Panc1 (cell line): ENCODE measurements around the gene B4GALNT1. TPM values are rescaled to one million over a fixed set of nuclear protein-coding genes. Genes with fewer than 3 reads are reported as not detected.

Experiments used
- ATAC-seq: fragments of 200-7000 bp; cut with Tn5 transposase; 2 replicates; pipeline ENCODE4 v1.9.1; 2020; ENCODE audit warnings: mild to moderate bottlenecking, moderate library complexity
- BruUV-seq: library from RNA; stranded (reverse); fragments of 400-500 nt; replicated peaks from 2 replicates; lab custom pipeline; 2021; lab: Mats Ljungman, UMichigan
- CTCF ChIA-PET: fragments of 300-600 bp; sonication (Branson Sonifier 250); formaldehyde crosslinking; loops from one replicate; lab custom pipeline; 2022; ENCODE audit warnings: antibody characterized with exemption; lab: Charles Lee
- POLR2A ChIA-PET: fragments of 300-600 bp; sonication (Branson Sonifier 250); formaldehyde crosslinking; loops from one replicate; lab custom pipeline; 2022; ENCODE audit warnings: antibody characterized with exemption; lab: Charles Lee
- DNase-seq: peaks from one replicate; pipeline ENCODE4 v3.0.0-alpha.2; 2010; ENCODE audit warnings: low read depth, low spot score
- H3K27ac ChIP-seq: 2 replicates; pipeline ENCODE4 v1.5.1; 2011; ENCODE audit warnings: mild to moderate bottlenecking, low read length, inconsistent platforms
- H3K27me3 ChIP-seq: fragments of 200-500 bp; sonication (Bioruptor generic); 2 replicates; pipeline ENCODE4 v1.6.0; 2014; ENCODE audit warnings: low read length, inconsistent platforms; ENCODE audit not compliant: control insufficient read depth, insufficient read depth
- H3K36me3 ChIP-seq: fragments of 200-500 bp; sonication (Bioruptor generic); 2 replicates; pipeline ENCODE4 v1.5.1; 2014; ENCODE audit warnings: inconsistent platforms, mild to moderate bottlenecking, low read length, moderate library complexity; ENCODE audit not compliant: control insufficient read depth, insufficient read depth
- H3K4me1 ChIP-seq: 2 replicates; pipeline ENCODE4 v1.5.1; 2011; ENCODE audit warnings: inconsistent platforms, mild to moderate bottlenecking, low read length, moderate library complexity; ENCODE audit not compliant: control insufficient read depth, insufficient read depth
- H3K4me3 ChIP-seq, 2 experiments: 2 replicates each; pipeline ENCODE4 v1.5.1; 2011 to 2012; ENCODE audit warnings: low read depth in 2 of 2, low read length in 2 of 2, mild to moderate bottlenecking in 2 of 2, inconsistent platforms in 1 of 2, moderate library complexity in 1 of 2
- H3K9me3 ChIP-seq: fragments of 200-500 bp; sonication (Bioruptor generic); 2 replicates; pipeline ENCODE4 v1.5.1; 2014; ENCODE audit warnings: low read depth, mild to moderate bottlenecking, inconsistent platforms, low read length, moderate library complexity; ENCODE audit not compliant: control insufficient read depth, insufficient read depth
- POLR2AphosphoS5 ChIP-seq: IDR thresholded peaks from 2 replicates; pipeline ENCODE4 v1.6.1; 2012; ENCODE audit warnings: mild to moderate bottlenecking, low read depth, low read length, moderate library complexity
- SIN3A ChIP-seq: IDR thresholded peaks from 2 replicates; pipeline ENCODE4 v1.6.1; 2012; ENCODE audit warnings: low read depth, mild to moderate bottlenecking, low read length, moderate library complexity, borderline replicate concordance; ENCODE audit not compliant: insufficient read depth
- TCF7L2 ChIP-seq: IDR thresholded peaks from 2 replicates; pipeline ENCODE4 v1.6.1; 2011; ENCODE audit warnings: mild to moderate bottlenecking, low read depth, low read length, inconsistent platforms
- in situ Hi-C: cut with HindIII; loops from 2 replicates; pipeline ENCODE4 v1.10.0; 2016; ENCODE audit warnings: low sequenced_read_pairs, low pct_unique_long_range_greater_than_20kb
- intact Hi-C: fragments of 100-400 bp; cut with micrococcal nuclease; formaldehyde crosslinking; loops from one replicate; pipeline ENCODE4 v1.10.0; 2022; ENCODE audit not compliant: unreplicated experiment
- total RNA-seq: library from RNA; stranded (reverse); gene quantifications from one replicate; pipeline ENCODE4 v1.2.1, GENCODE V29; 2021; ENCODE audit not compliant: unreplicated experiment
- TF ChIP-seq, protein P1 (sequence below), 2 experiments: IDR thresholded peaks; 2 replicates each; pipeline ENCODE4 v1.6.1; 2011 to 2012; ENCODE audit warnings: low read depth in 2 of 2, control low read depth in 1 of 2, low read length in 1 of 2, mild to moderate bottlenecking in 1 of 2, moderate library complexity in 1 of 2; ENCODE audit not compliant: insufficient read depth in 1 of 2
- TF ChIP-seq, protein P2 (sequence below): fragments of 450-650 bp; IDR thresholded peaks from 2 replicates; pipeline ENCODE4 v1.5.1; 2017; ENCODE audit warnings: mild to moderate bottlenecking

The B4GALNT1 gene
- total RNA-seq, 1 experiment from 2014 or later = 48.6 TPM

DNA sequence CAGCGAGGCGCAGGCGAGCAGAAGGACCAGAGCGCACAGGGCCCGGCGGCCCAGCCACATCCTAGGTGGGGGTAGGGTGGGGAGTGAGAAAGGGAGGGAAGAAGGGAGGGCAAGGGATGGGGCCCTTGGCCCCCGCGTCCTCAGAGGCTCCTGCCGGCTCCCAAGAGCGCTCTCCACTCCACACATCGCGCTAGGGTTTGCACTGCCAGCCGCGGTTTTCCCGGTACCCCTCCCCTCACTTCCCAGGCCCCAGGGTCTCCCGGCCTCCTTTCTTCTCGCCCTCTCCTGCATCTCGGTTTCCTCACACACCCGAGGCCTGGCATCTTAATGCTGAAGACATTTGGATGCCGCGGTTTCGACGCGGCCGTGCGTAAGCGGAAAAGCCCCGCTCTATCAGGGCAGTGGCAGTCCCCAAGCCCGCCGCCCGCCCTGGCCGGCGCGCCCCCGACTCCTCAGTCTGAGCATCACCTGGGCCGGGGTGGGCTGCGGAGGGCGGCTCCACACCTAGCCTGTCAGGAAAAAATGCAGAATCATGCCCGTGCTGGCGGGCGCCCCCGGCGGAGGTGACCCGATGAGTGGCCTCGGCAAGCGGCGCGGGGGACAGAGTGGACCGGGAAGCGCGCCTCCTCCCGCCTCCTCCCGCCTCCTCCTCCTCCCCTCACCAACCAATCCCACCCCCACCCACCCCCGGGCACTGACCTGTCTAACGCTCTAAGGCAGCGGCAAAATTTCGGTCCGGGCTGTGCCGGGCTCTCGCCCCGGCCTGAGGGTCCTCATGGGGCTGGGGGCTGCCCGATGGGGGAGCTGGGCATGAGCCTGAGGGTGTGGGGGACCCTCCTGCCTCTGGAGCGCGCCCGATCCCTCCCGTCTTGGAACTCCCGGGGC is 686 bp downstream of the B4GALNT1 start:
- intact Hi-C loops = no loop called here
- ChIA-PET POLR2A (no interaction called here), CTCF (interaction anchor here (0.6 to 1.4 kb wide), 3 partner anchors 29 to 94 kb away, joined by 3 to 9 read pairs (median 3); no protein-coding TSS in a partner anchor)
- Histone ChIP-seq H3K36me3 (no peaks in the 10 kb centered on the region; the same call in 1 of the 2 replicates), H3K4me3 (peak overlapping the region; percentile 67 to 71), H3K9me3 (no peaks in the 10 kb centered on the region), H3K4me1 (peaks cover 8% of the 10 kb centered on the region), H3K27me3 (no peaks in the 10 kb centered on the region), H3K27ac (peak overlapping the region; percentile 79)
- BruUV-seq = no TSS peak
- ATAC-seq (peak; percentile 69), DNase-seq (no peak)
- in situ Hi-C loops = no loop called here
- TF ChIP-seq POLR2AphosphoS5 = no peak
- no peak for TF ChIP-seq SIN3A
- TF ChIP-seq, protein P1, sequence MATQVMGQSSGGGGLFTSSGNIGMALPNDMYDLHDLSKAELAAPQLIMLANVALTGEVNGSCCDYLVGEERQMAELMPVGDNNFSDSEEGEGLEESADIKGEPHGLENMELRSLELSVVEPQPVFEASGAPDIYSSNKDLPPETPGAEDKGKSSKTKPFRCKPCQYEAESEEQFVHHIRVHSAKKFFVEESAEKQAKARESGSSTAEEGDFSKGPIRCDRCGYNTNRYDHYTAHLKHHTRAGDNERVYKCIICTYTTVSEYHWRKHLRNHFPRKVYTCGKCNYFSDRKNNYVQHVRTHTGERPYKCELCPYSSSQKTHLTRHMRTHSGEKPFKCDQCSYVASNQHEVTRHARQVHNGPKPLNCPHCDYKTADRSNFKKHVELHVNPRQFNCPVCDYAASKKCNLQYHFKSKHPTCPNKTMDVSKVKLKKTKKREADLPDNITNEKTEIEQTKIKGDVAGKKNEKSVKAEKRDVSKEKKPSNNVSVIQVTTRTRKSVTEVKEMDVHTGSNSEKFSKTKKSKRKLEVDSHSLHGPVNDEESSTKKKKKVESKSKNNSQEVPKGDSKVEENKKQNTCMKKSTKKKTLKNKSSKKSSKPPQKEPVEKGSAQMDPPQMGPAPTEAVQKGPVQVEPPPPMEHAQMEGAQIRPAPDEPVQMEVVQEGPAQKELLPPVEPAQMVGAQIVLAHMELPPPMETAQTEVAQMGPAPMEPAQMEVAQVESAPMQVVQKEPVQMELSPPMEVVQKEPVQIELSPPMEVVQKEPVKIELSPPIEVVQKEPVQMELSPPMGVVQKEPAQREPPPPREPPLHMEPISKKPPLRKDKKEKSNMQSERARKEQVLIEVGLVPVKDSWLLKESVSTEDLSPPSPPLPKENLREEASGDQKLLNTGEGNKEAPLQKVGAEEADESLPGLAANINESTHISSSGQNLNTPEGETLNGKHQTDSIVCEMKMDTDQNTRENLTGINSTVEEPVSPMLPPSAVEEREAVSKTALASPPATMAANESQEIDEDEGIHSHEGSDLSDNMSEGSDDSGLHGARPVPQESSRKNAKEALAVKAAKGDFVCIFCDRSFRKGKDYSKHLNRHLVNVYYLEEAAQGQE (IDR thresholded peaks at IDR 0.05; ENCODE audit: insufficient read depth in 1 of 2, low read depth in 2 of 2, low read length in 1 of 2) = no peak
- TF ChIP-seq, protein P2, sequence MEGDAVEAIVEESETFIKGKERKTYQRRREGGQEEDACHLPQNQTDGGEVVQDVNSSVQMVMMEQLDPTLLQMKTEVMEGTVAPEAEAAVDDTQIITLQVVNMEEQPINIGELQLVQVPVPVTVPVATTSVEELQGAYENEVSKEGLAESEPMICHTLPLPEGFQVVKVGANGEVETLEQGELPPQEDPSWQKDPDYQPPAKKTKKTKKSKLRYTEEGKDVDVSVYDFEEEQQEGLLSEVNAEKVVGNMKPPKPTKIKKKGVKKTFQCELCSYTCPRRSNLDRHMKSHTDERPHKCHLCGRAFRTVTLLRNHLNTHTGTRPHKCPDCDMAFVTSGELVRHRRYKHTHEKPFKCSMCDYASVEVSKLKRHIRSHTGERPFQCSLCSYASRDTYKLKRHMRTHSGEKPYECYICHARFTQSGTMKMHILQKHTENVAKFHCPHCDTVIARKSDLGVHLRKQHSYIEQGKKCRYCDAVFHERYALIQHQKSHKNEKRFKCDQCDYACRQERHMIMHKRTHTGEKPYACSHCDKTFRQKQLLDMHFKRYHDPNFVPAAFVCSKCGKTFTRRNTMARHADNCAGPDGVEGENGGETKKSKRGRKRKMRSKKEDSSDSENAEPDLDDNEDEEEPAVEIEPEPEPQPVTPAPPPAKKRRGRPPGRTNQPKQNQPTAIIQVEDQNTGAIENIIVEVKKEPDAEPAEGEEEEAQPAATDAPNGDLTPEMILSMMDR = no peak
- no peak for TF ChIP-seq TCF7L2

DNA sequence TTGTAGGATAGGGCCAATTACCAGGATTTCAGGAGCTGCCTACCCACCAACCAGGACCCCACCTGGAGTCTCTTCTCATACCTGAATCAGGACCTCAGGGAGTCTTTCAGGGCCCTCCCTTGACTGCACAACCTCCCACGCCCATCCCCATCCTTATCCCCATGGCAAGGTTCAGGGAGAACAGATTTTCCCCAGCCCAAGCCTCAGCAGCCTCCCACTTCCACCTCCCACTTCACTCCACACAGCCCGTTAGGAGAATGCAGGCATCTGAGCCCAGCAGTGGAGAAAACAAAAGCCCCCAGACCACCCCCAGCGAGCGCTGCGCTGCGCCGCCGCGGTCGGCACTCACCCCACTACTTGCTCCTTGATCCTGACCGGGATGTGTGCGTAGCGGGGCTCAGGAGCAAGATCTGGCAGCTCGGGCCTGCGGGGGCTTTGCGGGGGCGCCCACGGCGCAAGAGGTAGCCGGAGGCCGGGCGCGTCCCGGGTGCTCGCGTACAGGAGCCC is 1.4 kb downstream of the B4GALNT1 start:
- ChIA-PET CTCF (interaction anchor here (1.0 kb wide), 1 partner anchor 48 kb away, joined by 9 read pairs; no protein-coding TSS in a partner anchor), POLR2A (no interaction called here)
- Histone ChIP-seq H3K27ac (peak overlapping the region; percentile 71), H3K9me3 (no peaks in the 10 kb centered on the region), H3K36me3 (no peaks in the 10 kb centered on the region; the same call in 1 of the 2 replicates), H3K4me3 (peak overlapping the region; percentile 67 to 71), H3K27me3 (no peaks in the 10 kb centered on the region), H3K4me1 (peaks cover 8% of the 10 kb centered on the region)
- BruUV-seq = no TSS peak
- intact Hi-C loops (no loop called here), in situ Hi-C loops (no loop called here)
- ATAC-seq = no peak
- DNase-seq = no peak
- TF ChIP-seq, protein P2 = no peak
